Measurements from ENCODE around the gene CCDC192. TPM values are rescaled to one million over a fixed set of nuclear protein-coding genes. Genes with fewer than 3 reads are reported as not detected.
"Not testable (repeated sequence)": the region's sequence is repeated elsewhere in the genome, so short reads cannot be mapped to it uniquely, and the experiment has no call there.

The CCDC192 gene
- polyA plus RNA-seq, 3 donors, result not detected

GRCh38 chr5:127725673-127726072 lies 22.5 kb downstream of the CCDC192 start:
- H3K27me3 ChIP-seq (ENCODE audit: control insufficient read depth in 2 of 2, insufficient read depth in 2 of 2, low read length in 2 of 2), result no peaks in the 10 kb centered on the region
- no peak overlapping the region for H3K4me2 ChIP-seq (replicated peaks; ENCODE audit: extremely low read depth, low read length, poor library complexity, severe bottlenecking)
- intact Hi-C loops (cut with micrococcal nuclease), result no loop called here
- no peak for DNase-seq
- no peak overlapping the region for H3K4me3 ChIP-seq (replicated peaks in 1 of 3; ENCODE audit: low read depth in 2 of 3, low read length in 3 of 3)
- H3K27ac ChIP-seq (ENCODE audit: low read depth in 1 of 2, low read length in 2 of 2), result no peak overlapping the region
- H3K4me1 ChIP-seq (ENCODE audit: control insufficient read depth in 1 of 2, insufficient read depth in 2 of 2, low read length in 2 of 2), result peaks cover 4 to 17% of the 10 kb centered on the region in 2 donors
- no peak overlapping the region for H3K4me3 Mint-ChIP-seq
- H3K36me3 Mint-ChIP-seq, result no peaks in the 10 kb centered on the region
- H3K9me3 Mint-ChIP-seq, result peaks cover 6 to 19% (median 9%) of the 10 kb centered on the region in 7 donors
- WGBS (ENCODE audit: insufficient coverage), result no CpG with 5 or more reads among the region's 1 CpG
- H3K4me1 Mint-ChIP-seq, result peaks cover 29% of the 10 kb centered on the region
- no peak overlapping the region for H3K9ac ChIP-seq (ENCODE audit: insufficient read depth, low read length, poor library complexity, severe bottlenecking)
- no peaks in the 10 kb centered on the region for H3K27me3 Mint-ChIP-seq (ENCODE audit: low read depth in 3 of 3)
- no peaks in the 10 kb centered on the region for H3K36me3 ChIP-seq (replicated peaks in 1 of 2; ENCODE audit: control insufficient read depth in 1 of 2, insufficient read depth in 2 of 2, low read length in 2 of 2)
- H4K20me1 ChIP-seq (ENCODE audit: insufficient read depth, low read length), result no peaks in the 10 kb centered on the region
- H3K79me2 ChIP-seq (ENCODE audit: insufficient read depth, low read length), result no peaks in the 10 kb centered on the region
- no peak overlapping the region for H3K27ac Mint-ChIP-seq
- no peak for TF ChIP-seq CTCF (IDR thresholded peaks at IDR 0.05)
- H3K9me3 ChIP-seq (replicated peaks in 1 of 2; ENCODE audit: control insufficient read depth in 1 of 2, insufficient read depth in 1 of 2, low read length in 2 of 2), result peaks cover 1 to 7% of the 10 kb centered on the region in 2 donors
- no peak overlapping the region for H2AFZ ChIP-seq (ENCODE audit: insufficient read depth, low read depth, low read length, poor library complexity, severe bottlenecking)

- Mint-ChIP-seq H3K36me3 (no peaks in the 10 kb centered on the region), H3K27ac (peak overlapping the region in 1 of 7 donors; percentile 3), H3K27me3 (ENCODE audit: low read depth in 3 of 3) (peaks cover 0 to 1% (median 0%) of the 10 kb centered on the region in 3 donors), H3K4me3 (no peak overlapping the region), H3K4me1 (no peaks in the 10 kb centered on the region), H3K9me3 (peaks cover 0 to 9% (median 5%) of the 10 kb centered on the region in 7 donors)
- Histone ChIP-seq H3K9ac (ENCODE audit: insufficient read depth, low read length, poor library complexity, severe bottlenecking) (no peak overlapping the region), H4K20me1 (ENCODE audit: insufficient read depth, low read length) (no peaks in the 10 kb centered on the region), H3K36me3 (replicated peaks in 1 of 2; ENCODE audit: control insufficient read depth in 1 of 2, insufficient read depth in 2 of 2, low read length in 2 of 2) (no peaks in the 10 kb centered on the region), H3K9me3 (replicated peaks in 1 of 2; ENCODE audit: control insufficient read depth in 1 of 2, insufficient read depth in 1 of 2, low read length in 2 of 2) (no peaks in the 10 kb centered on the region), H3K4me1 (ENCODE audit: control insufficient read depth in 1 of 2, insufficient read depth in 2 of 2, low read length in 2 of 2) (no peaks in the 10 kb centered on the region), H3K4me3 (replicated peaks in 1 of 3; ENCODE audit: low read depth in 2 of 3, low read length in 3 of 3) (no peak overlapping the region), H2AFZ (ENCODE audit: insufficient read depth, low read depth, low read length, poor library complexity, severe bottlenecking) (no peak overlapping the region), H3K27ac (ENCODE audit: low read depth in 1 of 2, low read length in 2 of 2) (no peak overlapping the region), H3K79me2 (ENCODE audit: insufficient read depth, low read length) (no peaks in the 10 kb centered on the region), H3K4me2 (replicated peaks; ENCODE audit: extremely low read depth, low read length, poor library complexity, severe bottlenecking) (no peak overlapping the region), H3K27me3 (ENCODE audit: control insufficient read depth in 2 of 2, insufficient read depth in 2 of 2, low read length in 2 of 2) (no peaks in the 10 kb centered on the region)
- no peak for TF ChIP-seq CTCF (IDR thresholded peaks at IDR 0.05)
- DNase-seq, result no peak
- WGBS (ENCODE audit: insufficient coverage), result no CpG with 5 or more reads among the region's 1 CpG
- intact Hi-C loops (cut with micrococcal nuclease), result no loop called here
Measured at GRCh38 chr5:127732963-127733362, 29.8 kb downstream of the CCDC192 start.

GRCh38 chr5:127739348-127739747 lies 36.2 kb downstream of the CCDC192 start:
- H3K9me3 ChIP-seq (replicated peaks in 1 of 2; ENCODE audit: control insufficient read depth in 1 of 2, insufficient read depth in 1 of 2, low read length in 2 of 2); intact Hi-C loops (cut with micrococcal nuclease); H3K9ac ChIP-seq (ENCODE audit: insufficient read depth, low read length, poor library complexity, severe bottlenecking); H3K4me2 ChIP-seq (replicated peaks; ENCODE audit: extremely low read depth, low read length, poor library complexity, severe bottlenecking); H3K27me3 ChIP-seq (ENCODE audit: control insufficient read depth in 2 of 2, insufficient read depth in 2 of 2, low read length in 2 of 2); H3K27ac Mint-ChIP-seq; H2AFZ ChIP-seq (ENCODE audit: insufficient read depth, low read depth, low read length, poor library complexity, severe bottlenecking); H3K27ac ChIP-seq (ENCODE audit: low read depth in 1 of 2, low read length in 2 of 2); DNase-seq; H3K4me3 Mint-ChIP-seq; H3K4me1 Mint-ChIP-seq; H3K36me3 ChIP-seq (replicated peaks in 1 of 2; ENCODE audit: control insufficient read depth in 1 of 2, insufficient read depth in 2 of 2, low read length in 2 of 2); H3K36me3 Mint-ChIP-seq; H3K4me3 ChIP-seq (replicated peaks in 1 of 3; ENCODE audit: low read depth in 2 of 3, low read length in 3 of 3); H3K4me1 ChIP-seq (ENCODE audit: control insufficient read depth in 1 of 2, insufficient read depth in 2 of 2, low read length in 2 of 2); H3K27me3 Mint-ChIP-seq (ENCODE audit: low read depth in 3 of 3); H4K20me1 ChIP-seq (ENCODE audit: insufficient read depth, low read length); H3K79me2 ChIP-seq (ENCODE audit: insufficient read depth, low read length): not testable (repeated sequence)
- peaks cover 0 to 15% (median 3%) of the 10 kb centered on the region in 7 donors for H3K9me3 Mint-ChIP-seq
- WGBS (ENCODE audit: insufficient coverage), result 91% methylated on average over 7 of the region's 14 CpGs
